ENCODE data around the gene ZSCAN2.

Gene ZSCAN2

DNA sequence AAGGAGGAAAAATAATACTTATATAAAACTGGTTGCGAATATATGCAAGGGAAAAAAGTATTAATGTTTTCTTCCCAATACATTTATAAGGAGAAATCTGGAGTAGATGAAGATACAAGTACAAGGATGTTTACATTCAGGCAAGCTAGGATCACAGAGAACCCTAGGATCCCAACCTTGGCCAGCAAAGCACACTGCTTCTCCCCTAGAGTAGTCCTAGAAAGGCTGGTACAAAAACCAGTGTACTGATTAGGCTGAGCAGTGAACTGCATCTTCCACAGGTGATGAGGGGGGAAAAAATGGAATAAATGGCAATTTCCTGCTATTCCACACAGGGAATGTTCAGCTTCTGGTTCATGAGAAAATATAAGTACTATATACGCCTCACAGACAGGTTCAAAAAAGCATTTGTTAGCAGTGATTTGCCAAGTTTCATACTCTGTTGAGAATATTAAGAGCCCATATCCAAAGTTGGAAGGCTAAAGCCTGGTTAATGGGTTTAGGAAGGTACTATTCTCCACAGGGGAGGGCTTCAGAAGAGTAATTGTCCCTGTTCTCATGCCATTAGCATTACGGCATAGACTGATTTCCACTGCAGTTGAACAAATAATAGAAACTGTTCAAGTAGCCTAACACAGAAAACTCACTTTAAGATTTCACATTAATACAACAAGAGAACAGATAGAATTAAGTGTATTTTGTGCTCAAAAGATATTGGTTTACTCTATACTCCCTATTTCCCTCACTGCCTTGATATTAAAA, 67.6 kb downstream of the ZSCAN2 start:
- no peak for DNase-seq (ENCODE audit: low read depth in 3 of 3)

DNA sequence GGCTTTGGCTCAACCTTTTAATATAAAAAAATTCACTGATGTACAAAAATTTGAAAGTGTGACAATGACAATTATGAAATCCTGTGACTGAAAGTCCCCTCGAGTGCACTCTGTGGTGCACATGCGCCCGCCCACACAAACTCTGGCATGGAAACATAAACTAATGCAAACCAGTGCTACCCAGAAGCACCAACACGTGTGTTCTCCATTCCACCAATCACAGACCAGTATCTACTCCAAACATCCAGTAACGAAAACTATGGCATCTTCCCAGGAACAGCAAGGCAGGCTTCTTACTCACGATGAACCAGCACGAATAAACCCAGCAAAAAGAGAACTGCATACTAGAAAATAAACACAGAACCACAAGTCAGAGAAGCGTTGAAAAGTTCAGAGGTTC, 68.9 kb downstream of the ZSCAN2 start:
- peak in 2 of 3 experiments; percentile 41 to 44 for DNase-seq (ENCODE audit: low read depth in 3 of 3)

DNA sequence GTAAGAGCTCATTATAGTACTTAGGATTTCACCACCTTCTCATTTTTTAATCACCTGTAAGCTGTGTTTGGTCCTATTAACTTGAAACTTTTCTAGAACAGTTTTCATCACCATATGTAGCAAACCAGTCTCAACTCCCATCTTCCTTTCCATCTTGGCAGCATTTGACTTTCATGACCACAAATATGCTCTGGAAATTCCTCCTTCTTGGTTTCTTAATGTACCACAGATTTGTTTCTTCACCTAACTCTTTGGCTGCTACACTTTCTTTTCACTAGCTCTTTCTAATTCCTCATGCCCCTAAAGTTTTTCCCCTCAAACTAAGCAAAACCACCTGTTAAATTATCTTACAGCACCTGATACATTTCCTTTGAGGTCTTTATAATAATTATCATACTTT, 70.4 kb downstream of the ZSCAN2 start:
- DNase-seq (ENCODE audit: low read depth in 3 of 3): no peak
